Right renal pelvis (tissue), 4 donors: ENCODE data around the gene THSD4. TPM values are rescaled to one million over a fixed set of nuclear protein-coding genes. Genes with fewer than 3 reads are reported as not detected.
A peak's percentile ranks its signal among the peaks of the same experiment; 100 is the strongest.

Source experiments
- DNase-seq, 4 donors: peaks; one replicate each; pipeline ENCODE4 v3.0.0-alpha.2; 2013; ENCODE audit warnings: low read depth in 4 of 4, low spot score in 3 of 4, missing footprints in 1 of 4
- polyA plus RNA-seq, 4 donors: library from polyadenylated mRNA; unstranded; fragments of 120-200 nt; gene quantifications; one replicate each; pipeline ENCODE4 v1.2.1, GENCODE V29; 2013; ENCODE audit not compliant: insufficient read length in 4 of 4

The THSD4 gene
- polyA plus RNA-seq, 4 donors = 32.7 to 45.9 (median 35.6) TPM

- DNase-seq = peak in 1 of 4 donors; percentile 49
Measured at GRCh38 chr15:71743861-71744382, 628.7 kb downstream of the THSD4 start.

GRCh38 chr15:71746719-71747118 is 631.4 kb downstream of the THSD4 start:
- DNase-seq = no peak

- peak in 1 of 4 donors; percentile 28 for DNase-seq
Measured at GRCh38 chr15:71747128-71748083, 632.1 kb downstream of the THSD4 start.

- DNase-seq = no peak
Measured at GRCh38 chr15:71748293-71748718, 633.0 kb downstream of the THSD4 start.

- DNase-seq = no peak
Measured at GRCh38 chr15:71749500-71749899, 634.2 kb downstream of the THSD4 start.

- no peak for DNase-seq
Measured at GRCh38 chr15:71752128-71752527, 636.9 kb downstream of the THSD4 start.

- no peak for DNase-seq
Measured at GRCh38 chr15:71752604-71753289, 637.5 kb downstream of the THSD4 start.

- no peak for DNase-seq
Measured at GRCh38 chr15:71753346-71753745, 638.1 kb downstream of the THSD4 start.

- no peak for DNase-seq
Measured at GRCh38 chr15:71754660-71755059, 639.4 kb downstream of the THSD4 start.

GRCh38 chr15:71755092-71755970 is 640.1 kb downstream of the THSD4 start:
- no peak for DNase-seq

- no peak for DNase-seq
Measured at GRCh38 chr15:71756599-71757352, 641.5 kb downstream of the THSD4 start.

GRCh38 chr15:71757741-71758530 is 642.7 kb downstream of the THSD4 start:
- DNase-seq = peak in 1 of 4 donors; percentile 40

- DNase-seq = no peak
Measured at GRCh38 chr15:71758711-71759110, 643.4 kb downstream of the THSD4 start.

GRCh38 chr15:71760852-71761251 is 645.6 kb downstream of the THSD4 start:
- no peak for DNase-seq

- DNase-seq = no peak
Measured at GRCh38 chr15:71761649-71762048, 646.4 kb downstream of the THSD4 start.

- DNase-seq = no peak
Measured at GRCh38 chr15:71768184-71768583, 652.9 kb downstream of the THSD4 start.

GRCh38 chr15:71773206-71773859 is 658.1 kb downstream of the THSD4 start:
- DNase-seq = no peak

GRCh38 chr15:71775856-71776255 is 660.6 kb downstream of the THSD4 start:
- DNase-seq = no peak
